ENCODE data around the gene C1orf50. TPM values are rescaled to one million over a fixed set of nuclear protein-coding genes. Genes with fewer than 3 reads are reported as not detected.

Gene C1orf50
- total RNA-seq, 1 experiment from 2014 or later = 5.1 TPM

- TF ChIP-seq PRDM15 (CRISPR knock-in tag; IDR thresholded peaks at IDR 0.05) (no peak; the same call in 1 of the 2 replicates), MYBL2 (CRISPR knock-in tag; IDR thresholded peaks at IDR 0.05) (no peak; the same call in 1 of the 2 replicates), SMAD3 (CRISPR knock-in tag; IDR thresholded peaks at IDR 0.05; ENCODE audit: borderline replicate concordance) (peak; percentile 75; the same call in 1 of the 2 replicates), ERG (CRISPR knock-in tag; IDR thresholded peaks at IDR 0.05) (no peak), HMGXB4 (CRISPR knock-in tag; IDR thresholded peaks at IDR 0.05) (peak; percentile 42), ZNF425 (CRISPR knock-in tag; conservative IDR thresholded peaks at IDR 0.05) (no peak), ZSCAN18 (CRISPR knock-in tag; IDR thresholded peaks at IDR 0.05) (no peak), NFATC4 (CRISPR knock-in tag; IDR thresholded peaks at IDR 0.05) (no peak), GTF2I (CRISPR knock-in tag; conservative IDR thresholded peaks at IDR 0.05) (no peak), STAT6 (CRISPR knock-in tag; conservative IDR thresholded peaks at IDR 0.05; ENCODE audit: low read depth) (no peak), NR2C2 (CRISPR knock-in tag; IDR thresholded peaks at IDR 0.05) (no peak), USF1 (CRISPR knock-in tag; IDR thresholded peaks at IDR 0.05) (no peak), ZNF317 (CRISPR knock-in tag; IDR thresholded peaks at IDR 0.05; ENCODE audit: borderline replicate concordance, low read depth) (no peak), ATF3 (CRISPR knock-in tag; conservative IDR thresholded peaks at IDR 0.05) (no peak), FOXK1 (CRISPR knock-in tag; IDR thresholded peaks at IDR 0.05) (peak; percentile 23), SP1 (CRISPR knock-in tag; conservative IDR thresholded peaks at IDR 0.05) (peak; percentile 76; the same call in 1 of the 2 replicates), ESRRA (CRISPR knock-in tag; IDR thresholded peaks at IDR 0.05; ENCODE audit: borderline replicate concordance) (no peak), E2F4 (CRISPR knock-in tag; IDR thresholded peaks at IDR 0.05; ENCODE audit: borderline replicate concordance, low read depth) (0 out of 2 replicates have a peak, but pooled peaks have one; percentile 18), NR3C1 (CRISPR knock-in tag; conservative IDR thresholded peaks at IDR 0.05; ENCODE audit: low read depth) (no peak), MXD4 (CRISPR knock-in tag; IDR thresholded peaks at IDR 0.05; ENCODE audit: borderline replicate concordance) (no peak), GRHL2 (CRISPR knock-in tag; IDR thresholded peaks at IDR 0.05; ENCODE audit: insufficient replicate concordance, severe bottlenecking) (no peak), SMAD4 (CRISPR knock-in tag; IDR thresholded peaks at IDR 0.05) (no peak)
Observed at GRCh38 chr1:42766741-42767509, at the start of gene C1orf50, which contains the start of gene P3H1 (continued).
